Measurements from ENCODE around the gene TBX2.
"Not testable (repeated sequence)": the region's sequence is repeated elsewhere in the genome, so short reads cannot be mapped to it uniquely, and the experiment has no call there.

The TBX2 gene

GRCh38 chr17:61399131-61400065 lies at the start of gene TBX2:
Gene TBX2 (plus strand): TSS chr17:61399843. CDS start chr17:61400177, 334 bp downstream.
- DNase-seq, result peak; percentile 21

GRCh38 chr17:61351745-61352407 lies 47.8 kb upstream of the TBX2 start:
- DNase-seq, result no peak

- no peak for DNase-seq
Observed at GRCh38 chr17:61352408-61352770, 47.3 kb upstream of the TBX2 start.

GRCh38 chr17:61352781-61353491 lies 46.7 kb upstream of the TBX2 start:
- DNase-seq, result no peak

GRCh38 chr17:61353615-61354014 lies 46.0 kb upstream of the TBX2 start:
- no peak for DNase-seq

GRCh38 chr17:61354895-61355874 lies 44.5 kb upstream of the TBX2 start:
- no peak for DNase-seq

- not testable (repeated sequence) for DNase-seq
Observed at GRCh38 chr17:61357061-61357460, 42.6 kb upstream of the TBX2 start.

- not testable (repeated sequence) for DNase-seq
Observed at GRCh38 chr17:61359513-61359912, 40.1 kb upstream of the TBX2 start.

- no peak for DNase-seq
Observed at GRCh38 chr17:61360318-61360943, 39.2 kb upstream of the TBX2 start.

GRCh38 chr17:61361084-61361483 lies 38.6 kb upstream of the TBX2 start:
- DNase-seq, result no peak

GRCh38 chr17:61362396-61362795 lies 37.2 kb upstream of the TBX2 start:
- DNase-seq, result no peak

DNA sequence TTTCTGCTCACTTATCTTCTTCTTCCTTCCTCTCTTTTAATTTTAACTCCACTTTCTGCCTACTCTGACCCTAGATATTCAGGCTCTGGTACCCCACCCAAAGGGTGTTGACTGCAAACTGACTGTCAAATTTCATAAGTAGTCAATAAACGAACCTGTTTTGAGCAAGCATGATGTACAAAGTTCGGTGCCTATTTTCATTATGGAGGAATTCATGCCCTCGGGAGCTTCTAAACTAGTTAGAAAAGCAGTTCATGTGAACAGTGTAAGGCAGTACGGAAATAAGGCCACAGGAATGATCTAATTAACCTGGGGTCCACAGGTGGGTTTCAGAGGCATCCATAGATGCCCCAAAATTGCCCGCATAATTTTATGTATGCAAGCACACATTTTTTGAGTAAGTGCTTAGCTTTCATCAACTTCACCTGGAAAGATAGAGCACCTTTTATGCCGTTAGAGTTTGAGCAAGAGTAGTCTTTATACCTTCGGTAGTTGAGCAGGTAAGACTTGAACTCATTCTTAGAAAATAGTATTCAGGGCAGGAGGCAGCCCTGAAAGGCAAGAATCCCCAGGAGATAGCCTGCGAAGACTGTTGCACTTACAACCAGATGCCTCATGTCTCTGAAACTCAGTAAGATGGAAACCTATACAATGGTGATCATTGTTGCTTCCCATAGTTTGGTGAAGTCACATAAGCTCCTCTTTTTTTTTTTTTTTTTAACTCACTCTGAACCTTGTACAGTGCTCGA lies 36.6 kb upstream of the TBX2 start:
- DNase-seq, result no peak

- DNase-seq, result no peak
Observed at GRCh38 chr17:61363601-61364462, 35.8 kb upstream of the TBX2 start.

GRCh38 chr17:61364463-61364846 lies 35.2 kb upstream of the TBX2 start:
- no peak for DNase-seq

DNA sequence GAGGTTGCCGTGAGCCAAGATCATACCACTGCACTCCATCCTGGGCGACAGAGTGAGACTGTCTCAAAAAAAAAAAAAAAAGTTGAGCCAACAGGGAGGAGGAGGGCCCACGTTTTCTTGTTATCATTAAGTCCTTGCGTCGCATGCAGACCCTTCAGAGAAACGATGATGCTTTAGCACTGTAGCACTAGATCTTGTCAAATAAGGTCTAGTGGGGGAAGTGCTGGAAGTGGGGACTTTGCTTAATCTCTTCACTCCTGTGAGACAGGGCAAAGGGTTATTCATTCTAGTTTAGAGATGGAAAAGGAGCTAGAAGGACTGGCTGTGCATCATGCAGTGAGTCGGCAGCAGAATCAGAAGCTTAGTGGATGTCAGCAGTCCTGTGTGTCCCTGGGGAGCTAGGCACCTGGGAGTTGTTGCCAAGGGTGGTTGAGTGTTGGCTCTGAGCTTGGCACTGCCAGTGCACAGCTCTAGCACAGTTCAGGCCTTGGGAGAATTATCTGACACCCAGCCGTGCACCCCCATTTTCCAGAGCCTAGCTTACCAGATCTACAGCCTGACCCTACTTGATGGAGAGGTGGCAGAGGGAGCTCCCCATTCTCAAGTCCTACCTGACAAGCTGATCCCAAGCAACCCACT lies 33.4 kb upstream of the TBX2 start:
- no peak for DNase-seq

DNA sequence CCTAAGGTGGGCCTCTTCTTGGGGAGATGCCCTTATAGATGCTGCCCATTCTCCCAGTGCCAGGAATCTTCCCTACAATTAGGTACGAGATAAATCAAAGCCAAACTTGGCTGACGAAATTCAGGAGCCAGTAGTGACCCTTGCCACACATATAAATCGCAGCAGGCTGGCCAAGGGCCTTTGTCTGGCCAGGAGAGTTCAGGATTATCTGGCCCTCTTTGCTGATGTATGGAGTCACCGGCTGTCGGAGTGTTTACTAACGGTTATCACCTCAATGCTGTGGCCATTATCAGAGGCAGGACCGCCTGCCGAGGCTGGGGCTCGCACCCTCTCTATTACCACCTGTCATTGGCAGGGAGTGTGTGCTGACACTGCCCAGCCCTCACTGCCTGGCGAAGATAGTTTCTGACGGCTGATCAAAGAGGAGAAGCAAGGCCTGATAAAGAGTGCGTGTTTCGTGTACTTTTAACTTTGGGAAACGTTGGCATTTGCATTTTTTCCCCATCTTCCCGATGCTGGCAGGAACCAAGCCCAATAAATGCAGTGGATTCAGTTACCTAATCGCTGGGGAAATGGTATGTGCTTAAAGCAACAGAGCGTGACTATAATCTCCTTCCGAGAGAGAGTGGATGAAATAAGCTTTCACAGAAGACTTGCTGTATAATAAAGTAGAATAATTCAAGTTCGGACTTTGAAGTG lies 32.8 kb upstream of the TBX2 start:
- DNase-seq, result no peak

DNA sequence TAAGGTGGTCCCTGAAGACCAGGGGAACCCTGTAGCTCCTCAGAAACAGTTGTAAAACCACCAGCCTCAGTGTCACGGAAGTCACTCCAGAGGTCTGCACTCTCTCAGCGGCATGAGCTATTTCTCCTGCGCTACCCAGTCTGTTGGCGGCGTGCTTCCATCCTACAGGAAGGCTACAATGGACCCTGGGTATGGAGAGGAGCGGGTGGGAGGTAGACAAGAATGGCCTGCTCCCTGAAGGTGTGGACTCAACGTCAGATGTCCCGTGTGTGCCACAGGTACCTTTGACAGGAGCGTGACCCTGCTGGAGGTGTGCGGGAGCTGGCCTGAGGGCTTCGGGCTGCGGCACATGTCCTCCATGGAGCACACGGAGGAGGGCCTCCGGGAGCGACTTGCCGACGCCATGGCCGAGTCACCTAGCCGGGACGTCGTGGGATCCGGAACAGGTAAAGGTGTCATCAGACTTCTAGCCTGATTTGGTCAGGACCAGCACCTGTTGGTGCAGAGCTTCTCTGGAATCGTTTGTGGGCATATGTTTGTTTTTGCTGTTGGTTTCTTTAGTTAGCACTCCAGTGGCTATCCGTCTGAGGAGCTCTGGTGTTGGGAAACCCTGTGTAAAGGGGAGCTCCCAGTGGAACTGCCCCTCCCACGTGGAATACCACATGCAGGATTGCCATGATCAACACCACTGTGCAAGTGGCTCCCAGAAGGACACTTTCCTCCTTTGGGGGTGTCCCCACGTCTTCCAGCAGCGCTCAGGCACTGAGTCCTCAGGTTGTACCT lies 31.4 kb upstream of the TBX2 start:
- no peak for DNase-seq

GRCh38 chr17:61368832-61369450 lies 30.7 kb upstream of the TBX2 start:
- no peak for DNase-seq
